Measurements from ENCODE around the gene SIPA1L2.

Gene SIPA1L2

DNA sequence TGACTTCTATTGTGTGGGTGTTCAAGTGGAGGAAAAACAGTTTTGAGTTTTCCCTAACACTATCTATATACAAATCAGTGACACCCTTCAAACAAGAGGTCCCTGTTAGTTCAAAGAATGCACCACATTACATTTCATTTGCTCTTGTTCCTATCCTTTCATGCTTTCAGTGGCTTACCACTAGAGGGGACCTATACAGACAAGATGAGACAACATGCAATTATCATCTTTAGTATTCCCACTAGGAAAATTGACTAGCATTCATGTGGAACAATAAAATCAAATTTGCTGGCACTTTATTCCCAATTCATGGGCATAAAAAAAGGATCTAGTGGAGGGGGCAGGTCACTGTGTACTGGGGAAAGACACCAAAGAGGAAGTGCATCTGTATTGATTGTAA is 13.3 kb upstream of the SIPA1L2 start:
- no peak for DNase-seq (ENCODE audit: low read depth, low spot score)

DNA sequence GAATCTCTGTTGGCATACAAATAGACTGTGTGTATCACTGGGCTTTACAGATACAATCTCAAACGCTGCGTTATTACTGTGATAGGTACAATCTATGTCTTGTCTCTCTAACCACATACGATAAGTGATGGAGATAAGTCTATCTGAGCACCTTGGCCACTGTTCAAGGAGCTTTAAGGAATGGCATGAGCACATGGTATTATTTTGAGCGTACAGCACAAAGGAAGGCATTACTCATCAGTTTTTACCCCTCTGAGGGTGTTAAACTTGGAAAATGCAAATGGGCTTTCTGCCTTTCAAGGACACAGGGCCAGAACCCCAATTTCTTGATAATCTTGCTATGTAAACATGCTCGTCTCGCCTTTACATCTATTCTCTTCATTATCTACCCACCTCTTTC is 11.6 kb upstream of the SIPA1L2 start:
- no peak for DNase-seq (ENCODE audit: low read depth, low spot score)

DNA sequence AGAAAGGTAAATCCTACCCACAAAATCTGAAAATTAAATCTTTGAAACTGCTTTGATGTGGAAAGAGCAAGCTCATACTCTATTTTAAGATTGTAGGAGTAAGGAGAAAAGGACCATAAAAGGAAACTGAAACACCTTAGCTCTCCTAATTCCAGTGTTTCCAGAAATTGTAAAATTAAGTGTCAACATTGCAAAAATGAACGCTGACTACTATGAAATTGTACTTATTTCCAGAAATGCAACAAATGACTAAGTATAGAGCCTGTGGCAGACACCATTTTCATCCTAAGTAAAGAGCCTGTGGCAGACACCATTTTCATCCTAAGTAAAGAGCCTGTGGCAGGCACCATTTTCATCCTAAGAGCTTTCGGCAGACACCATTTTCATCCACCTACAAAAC is 6.9 kb upstream of the SIPA1L2 start:
- no peak for DNase-seq (ENCODE audit: low read depth, low spot score)

DNA sequence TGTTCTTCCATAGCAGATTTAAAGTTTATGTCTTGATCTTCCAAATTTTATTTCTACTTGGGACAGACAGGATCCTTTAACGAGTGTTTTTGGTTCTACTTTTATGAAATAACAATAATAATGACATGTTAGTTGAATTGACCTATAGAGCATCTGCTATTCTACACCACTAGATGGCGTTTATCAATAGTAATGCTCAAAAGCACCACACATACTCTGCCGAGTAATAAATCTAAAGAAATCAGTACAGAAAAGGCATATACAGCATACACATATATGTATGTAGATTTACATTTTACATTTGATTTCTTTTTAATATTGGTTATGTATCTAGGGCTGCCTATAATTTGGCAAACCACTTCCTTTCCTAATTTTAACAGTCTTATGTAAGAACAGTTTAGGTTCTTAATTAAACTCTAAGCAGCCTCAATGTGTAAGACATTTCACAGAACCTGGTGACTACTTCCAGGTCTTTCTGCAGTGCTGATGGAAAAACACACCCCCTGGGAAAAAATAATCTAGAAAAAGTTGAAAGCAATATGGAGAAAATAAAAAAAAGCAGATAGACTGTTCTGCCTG is 5.9 kb upstream of the SIPA1L2 start:
- DNase-seq (ENCODE audit: low read depth, low spot score), result no peak

DNA sequence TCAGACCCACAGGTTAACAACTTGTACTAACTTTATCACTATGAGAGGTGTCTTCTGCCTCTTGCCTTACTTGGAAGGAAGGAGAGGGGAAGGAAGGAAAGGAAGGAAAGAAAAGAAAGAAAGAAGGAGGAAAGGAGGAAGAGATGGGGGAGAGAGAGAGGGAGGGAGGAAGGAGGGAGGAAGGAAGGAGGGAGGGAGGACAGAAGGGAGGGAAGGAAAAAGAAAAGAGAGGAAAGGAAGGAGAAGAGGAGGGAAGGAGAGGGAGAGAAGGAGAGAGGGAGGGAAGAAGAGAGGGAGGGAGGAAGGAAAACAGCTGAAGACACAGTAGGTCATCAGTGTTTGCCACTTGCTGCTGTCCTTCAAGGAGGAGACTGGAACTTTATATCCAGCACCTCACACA is 5.3 kb upstream of the SIPA1L2 start:
- no peak for DNase-seq (ENCODE audit: low read depth, low spot score)

DNA sequence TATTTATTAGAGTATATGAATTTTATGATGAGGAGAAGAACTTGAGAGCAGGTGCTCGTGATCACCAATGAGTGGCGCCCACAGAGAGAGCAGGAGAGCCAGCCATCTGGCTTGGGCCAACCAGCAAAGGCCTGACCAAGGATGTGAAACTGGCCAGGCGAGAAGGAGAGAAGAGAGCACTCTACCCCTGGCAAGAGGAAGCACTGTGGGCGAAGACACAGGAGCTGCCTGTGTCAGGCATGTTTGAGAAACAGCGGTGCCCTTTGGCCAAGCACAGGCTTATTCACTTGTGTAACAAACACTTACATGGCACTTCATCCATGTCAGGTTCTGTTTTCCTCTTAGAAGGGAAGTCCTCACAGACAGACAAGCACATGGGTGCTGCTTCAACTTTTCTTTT is 4.2 kb upstream of the SIPA1L2 start:
- DNase-seq (ENCODE audit: low read depth, low spot score), result no peak

DNA sequence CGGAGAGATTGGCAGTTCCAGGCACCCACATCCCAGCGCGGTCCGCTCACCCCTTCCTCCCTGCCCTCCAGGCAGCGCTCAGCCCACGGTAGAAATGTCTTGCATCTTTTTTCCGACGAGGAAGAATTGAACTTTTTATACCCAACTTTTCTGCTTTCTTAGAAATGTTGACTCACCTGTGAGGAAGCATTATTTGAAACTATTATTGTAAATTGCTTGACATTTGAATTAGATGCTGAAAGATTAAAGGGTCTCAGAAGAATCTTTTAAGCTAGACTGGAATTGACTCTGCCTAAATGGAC is 912 bp upstream of the SIPA1L2 start:
- DNase-seq (ENCODE audit: low read depth, low spot score), result no peak

DNA sequence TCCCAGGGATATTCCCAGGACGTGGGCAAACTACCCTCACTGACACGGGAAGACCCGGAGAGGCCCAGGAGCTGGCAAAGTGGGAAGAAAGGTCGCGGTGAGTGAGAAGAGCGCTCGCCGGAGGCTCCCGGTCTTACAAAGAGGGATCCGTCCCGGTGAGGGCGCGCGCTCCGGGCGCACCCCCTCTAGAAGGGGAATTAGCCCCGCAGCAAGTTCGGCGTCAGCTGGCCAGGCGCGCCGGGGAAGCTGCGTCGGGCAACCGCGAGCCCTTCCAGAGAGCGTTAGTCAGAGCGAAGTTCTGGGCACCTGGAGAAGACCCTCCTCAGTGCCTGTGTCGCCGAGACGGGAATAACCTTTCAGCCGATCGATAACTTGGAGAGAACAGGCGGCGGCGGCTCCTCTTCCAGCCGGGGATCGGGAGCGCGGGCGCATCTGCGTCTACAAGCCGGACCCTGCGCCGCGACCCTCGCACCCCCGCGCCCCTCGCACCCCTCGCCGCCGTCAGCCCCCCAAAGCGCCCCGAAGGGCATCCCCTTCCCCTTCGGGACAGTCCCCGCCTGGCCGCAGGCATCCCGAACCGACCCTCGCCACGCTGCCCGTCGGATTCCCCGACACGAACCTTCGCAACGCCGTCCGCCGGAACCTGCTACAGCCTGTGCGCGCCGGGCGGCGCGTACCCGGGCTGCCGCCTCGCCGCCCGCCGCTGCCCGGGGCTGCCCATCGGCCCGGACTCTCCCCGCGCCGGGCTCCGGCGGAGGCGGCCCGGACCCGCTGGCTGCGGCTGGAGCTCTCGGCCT is 485 bp downstream of the SIPA1L2 start:
- no peak for DNase-seq (ENCODE audit: low read depth, low spot score)

DNA sequence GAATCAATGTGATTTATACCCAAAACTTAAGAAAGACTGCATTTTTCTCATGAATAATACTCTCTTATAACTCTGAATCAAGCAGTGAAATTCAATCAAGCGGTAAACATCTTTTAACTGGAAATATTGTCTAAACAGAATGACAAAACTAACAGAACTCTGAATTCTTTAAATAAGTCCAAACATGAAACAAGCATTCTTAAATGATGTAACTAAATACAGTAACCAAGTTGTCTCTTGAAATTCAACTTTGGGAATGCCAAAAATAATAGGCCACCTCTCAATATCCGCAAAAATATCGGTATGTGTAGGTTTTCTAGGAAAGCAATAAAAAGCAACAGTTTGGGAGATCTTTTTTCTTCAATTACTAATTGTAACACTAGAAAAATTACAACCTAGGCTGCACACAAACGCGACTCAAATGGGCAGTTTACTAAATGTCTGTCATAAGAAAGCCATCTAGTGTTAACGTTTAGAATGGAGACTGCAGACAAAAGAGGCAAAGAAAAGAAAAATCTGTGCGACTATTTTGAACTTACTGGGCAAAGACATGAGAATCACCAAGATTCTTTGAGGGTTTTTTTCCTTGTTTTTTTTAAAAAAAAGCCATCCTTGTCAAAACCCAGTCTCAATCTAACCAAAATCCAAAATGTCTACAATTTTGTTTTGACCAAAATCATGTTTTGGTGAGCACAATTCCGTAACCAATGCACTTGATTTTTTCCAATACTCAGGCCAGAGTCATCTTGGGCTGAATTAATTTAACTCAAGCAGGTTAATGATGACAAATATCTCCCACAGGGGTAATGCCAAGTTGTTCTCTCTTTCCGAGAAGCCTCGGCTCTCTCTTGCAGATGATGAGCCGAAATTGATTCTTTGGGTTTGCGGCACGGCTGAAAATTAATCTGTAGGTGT is 1.3 kb downstream of the SIPA1L2 start:
- no peak for DNase-seq (ENCODE audit: low read depth, low spot score)

DNA sequence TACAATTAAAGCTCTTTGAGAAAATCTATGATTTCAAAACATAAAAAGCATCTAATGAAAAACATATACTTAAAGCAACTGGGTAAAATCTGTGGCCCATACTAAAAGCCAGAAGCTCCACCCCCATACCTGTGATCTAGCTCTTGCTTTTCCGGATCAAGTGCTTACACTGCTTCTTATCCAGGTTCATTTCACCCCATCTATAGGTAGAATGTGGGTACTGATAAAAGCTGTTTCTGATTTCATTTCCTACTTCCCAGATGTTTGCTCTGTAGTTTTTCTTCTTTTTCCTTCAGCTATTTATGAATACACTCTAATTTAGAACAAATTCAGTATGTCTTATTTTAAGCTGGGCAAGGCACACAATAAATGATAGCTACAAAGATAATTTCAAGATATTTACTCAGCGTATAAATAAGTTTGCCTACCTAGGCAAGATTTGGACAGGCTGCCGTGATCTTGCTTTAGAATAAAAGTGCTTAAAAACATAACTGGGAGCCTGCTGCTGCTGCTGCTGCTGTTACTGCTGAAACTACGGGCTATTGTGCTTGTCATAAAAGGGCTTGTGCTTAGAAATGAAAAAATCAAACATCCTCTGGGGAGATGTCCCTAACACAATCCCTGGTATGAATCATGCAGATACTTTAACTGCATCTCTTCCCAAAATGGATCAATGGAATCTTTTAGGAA is 2.1 kb downstream of the SIPA1L2 start:
- DNase-seq (ENCODE audit: low read depth, low spot score), result no peak

DNA sequence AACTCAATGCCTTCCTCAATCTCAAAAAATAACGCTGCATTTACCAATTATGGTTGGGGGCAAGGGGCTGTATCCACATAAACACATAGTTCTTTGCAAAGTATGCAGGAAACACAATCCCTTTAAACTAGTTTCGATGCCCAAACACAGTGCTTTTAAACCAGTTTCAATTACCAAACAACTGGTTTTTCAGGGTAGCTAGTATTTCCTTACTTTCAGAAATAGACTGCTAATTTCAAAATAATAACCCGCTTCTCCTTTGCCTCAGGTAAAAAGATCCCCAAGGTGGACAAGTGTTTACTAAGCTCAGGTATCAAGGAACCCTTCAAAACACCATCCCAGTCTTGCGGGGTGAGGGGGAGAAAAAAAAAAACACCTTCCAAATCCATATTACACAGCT is 2.8 kb downstream of the SIPA1L2 start:
- DNase-seq (ENCODE audit: low read depth, low spot score), result no peak

DNA sequence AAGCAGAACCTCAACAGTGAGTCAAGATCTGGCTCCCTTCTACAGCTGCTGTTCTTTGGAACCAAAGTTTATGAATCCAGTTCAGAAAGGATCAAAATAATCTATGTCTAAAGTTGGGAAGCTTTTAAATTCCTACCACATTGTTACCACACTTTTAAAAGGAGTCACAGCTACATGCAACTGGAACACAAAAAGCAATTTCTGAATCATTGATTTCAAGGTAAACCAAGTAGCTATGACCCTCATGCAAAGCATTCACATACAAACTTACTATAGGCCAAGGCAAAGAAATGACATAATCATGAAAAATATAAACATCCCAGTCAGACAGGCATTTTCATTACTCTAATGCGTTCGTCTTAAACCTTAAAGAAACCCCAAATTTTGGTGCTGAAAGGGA is 3.5 kb downstream of the SIPA1L2 start:
- DNase-seq (ENCODE audit: low read depth, low spot score), result no peak

DNA sequence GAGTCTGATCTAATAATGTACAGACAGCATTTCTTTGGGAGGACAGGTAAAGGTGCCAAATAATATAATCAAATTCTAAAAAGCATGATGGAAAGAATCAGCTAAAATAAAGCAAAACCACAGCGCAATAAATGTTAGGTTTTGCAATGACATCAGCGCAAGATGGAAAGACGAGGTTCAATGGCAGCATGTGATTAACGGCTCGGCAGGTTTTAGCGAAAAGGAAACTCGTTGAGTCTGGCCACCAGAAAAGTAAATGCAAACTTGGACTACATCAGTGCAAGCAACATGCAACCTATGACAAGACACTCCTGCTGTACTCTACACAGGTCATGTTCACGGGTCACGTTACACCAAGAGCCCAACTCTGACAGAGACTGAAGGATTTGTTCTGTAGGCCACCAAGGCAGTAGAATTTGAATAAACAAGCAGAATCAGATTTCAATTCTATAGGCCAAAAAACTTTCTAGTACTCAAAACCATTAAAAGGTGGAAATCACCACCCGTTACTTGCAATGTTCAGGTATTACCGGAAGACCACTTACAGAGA is 4.5 kb downstream of the SIPA1L2 start:
- no peak for DNase-seq (ENCODE audit: low read depth, low spot score)

DNA sequence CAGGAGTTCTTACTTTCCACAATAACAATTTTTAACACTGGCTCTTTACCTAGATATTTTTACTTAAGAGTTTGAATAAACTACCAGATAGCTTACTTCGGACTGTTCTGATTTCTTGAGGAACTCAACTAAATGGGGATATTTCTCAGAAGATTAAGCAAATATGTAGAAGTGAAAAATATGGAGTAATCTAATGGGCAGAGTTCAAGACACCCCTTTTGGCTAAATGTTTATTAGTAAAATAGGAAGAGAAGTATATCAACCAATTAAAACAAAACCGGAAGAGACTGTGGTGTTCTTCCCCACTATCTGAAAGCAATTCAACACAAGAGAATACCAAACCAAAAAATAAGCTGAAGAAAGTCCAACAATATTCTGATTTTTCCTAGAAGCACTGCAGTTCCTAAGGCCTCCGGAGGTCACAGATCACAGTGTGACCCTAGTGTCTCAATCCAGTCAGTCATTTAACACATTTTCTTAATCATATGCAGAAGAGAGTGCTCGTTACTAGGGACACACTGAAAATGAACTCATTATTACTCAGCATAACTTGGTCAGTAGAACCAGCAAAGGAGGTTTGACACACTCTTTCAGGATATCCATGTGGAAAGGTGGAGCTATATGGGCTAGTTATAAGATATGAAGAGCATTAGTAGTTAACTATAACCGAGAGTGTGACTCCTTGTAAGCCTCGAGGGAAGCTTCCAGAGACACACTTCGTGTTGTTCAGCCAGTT is 5.2 kb downstream of the SIPA1L2 start:
- DNase-seq (ENCODE audit: low read depth, low spot score), result no peak

DNA sequence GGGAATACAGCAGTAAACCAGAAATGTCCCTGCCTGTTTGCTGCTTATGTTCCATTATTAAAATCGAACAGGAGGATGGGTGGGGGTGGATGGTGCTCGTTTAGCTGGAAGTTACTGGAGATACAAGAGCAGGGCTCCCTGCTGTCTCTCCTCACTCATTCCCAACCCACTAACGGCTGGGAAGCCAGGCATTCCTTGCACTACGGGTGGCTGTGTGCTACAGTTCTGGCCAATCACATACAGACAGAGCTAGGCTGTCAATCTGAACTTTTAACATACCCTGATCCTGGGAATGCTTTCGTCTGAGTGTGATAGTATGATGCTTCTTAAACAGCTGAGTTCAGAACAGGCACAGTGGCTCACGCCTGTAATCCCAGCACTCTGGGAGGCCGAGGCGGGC is 7.0 kb downstream of the SIPA1L2 start:
- no peak for DNase-seq (ENCODE audit: low read depth, low spot score)

DNA sequence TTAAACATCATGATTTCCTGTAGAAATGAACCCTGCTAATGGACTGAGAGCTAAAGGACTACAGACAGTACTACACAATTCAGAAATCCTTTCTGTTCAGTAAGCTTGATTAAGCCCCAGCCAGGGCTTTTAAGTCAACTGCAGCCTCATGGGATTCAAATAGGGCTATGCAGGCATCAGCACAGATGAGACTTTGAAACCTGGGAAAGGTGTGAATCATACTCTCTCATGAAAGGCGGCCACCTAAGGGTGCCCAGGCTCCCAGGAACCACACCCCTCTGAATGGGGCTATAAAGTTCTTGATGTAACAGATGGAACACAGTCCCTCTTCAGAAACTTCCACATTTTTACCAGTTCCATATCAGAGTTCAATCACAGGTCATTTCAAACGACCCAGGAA is 7.6 kb downstream of the SIPA1L2 start:
- DNase-seq (ENCODE audit: low read depth, low spot score), result no peak

DNA sequence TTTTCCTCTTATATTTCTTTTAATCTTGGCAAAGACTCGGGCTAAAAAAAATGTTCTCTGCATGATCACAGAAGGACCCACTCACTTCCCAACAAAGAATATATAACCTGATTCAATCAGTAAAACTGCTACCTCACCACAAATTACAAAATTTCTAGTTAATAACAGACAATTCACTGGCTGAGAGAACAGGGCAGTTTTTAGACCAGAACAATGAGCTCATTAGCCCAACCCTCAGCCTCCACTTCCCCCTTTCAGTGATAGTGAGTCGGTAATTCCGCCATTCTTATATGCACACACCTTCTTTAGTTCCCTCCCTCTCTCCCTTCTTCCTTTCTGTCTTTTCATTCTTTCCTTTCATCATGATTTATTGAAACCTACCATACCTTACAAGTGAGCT is 8.9 kb downstream of the SIPA1L2 start:
- no peak for DNase-seq (ENCODE audit: low read depth, low spot score)

DNA sequence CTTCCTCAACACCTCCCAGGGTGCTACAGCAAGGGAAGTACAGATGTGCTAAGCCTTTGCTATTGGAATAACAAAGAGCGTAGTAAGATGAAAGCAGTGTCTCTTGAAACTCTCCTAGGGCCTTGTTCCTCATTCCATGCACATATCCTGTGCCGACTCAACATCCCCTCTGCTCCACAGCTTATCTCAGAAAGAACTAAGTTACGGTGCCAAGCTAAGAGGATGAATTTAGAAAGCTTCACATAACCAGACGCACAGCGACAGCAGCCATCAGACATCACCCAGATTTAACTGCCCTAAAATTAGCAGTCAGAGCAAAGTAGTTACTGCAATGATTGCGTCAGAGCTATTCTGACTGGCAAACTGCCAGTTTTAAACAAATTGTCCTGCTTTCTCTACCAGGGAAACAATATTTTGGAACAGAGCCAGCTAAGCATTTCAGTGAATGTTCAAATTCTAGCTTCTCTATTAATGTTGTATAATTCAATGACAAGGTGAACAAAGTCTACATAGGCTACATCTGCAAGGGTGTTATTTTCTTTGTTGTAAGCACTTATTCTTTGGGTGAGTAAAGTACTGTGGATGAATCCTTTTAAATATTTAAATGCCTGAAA is 9.5 kb downstream of the SIPA1L2 start:
- no peak for DNase-seq (ENCODE audit: low read depth, low spot score)

DNA sequence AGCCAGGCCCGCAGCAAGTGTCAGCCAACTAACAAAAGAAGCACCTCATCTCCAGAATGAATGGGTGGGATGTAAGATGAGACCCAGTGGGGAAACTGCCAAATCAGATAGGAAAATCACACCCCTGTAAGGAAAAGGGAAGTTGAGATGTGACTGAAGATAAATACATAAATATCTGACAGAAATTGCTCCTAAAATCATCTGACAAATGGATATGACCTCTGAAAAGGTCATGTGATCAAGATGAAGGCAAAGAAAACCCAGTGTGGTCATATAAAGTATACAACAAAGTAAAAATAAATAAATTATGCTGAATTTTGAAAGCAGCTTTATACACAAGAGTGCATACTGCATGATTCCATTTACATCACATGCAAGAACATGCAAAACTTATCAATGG is 12.7 kb downstream of the SIPA1L2 start:
- DNase-seq (ENCODE audit: low read depth, low spot score), result no peak

DNA sequence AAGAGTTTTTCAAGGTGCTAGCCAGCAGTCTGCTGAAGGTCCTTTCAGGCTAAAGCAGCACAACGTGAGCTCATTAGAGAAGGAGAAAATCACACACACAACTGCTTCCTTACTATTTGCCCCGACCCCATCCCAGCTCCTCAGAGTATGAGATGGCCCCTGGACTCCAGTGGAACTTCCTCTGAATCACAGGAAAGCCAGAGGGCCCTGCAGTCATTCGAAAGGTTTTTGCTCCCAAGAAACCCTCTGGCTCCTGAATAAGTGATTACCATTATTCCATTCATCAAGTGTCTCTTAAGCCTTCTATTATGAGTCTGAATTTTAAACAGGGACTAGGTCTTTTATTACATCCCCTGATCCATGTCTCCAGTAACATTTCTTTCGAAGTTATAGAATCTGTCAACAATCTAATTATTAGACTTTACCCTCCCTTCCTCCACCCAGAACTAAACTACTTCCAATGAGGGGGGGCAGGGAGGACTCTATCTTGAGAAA is 14.6 kb downstream of the SIPA1L2 start:
- DNase-seq (ENCODE audit: low read depth, low spot score), result no peak

DNA sequence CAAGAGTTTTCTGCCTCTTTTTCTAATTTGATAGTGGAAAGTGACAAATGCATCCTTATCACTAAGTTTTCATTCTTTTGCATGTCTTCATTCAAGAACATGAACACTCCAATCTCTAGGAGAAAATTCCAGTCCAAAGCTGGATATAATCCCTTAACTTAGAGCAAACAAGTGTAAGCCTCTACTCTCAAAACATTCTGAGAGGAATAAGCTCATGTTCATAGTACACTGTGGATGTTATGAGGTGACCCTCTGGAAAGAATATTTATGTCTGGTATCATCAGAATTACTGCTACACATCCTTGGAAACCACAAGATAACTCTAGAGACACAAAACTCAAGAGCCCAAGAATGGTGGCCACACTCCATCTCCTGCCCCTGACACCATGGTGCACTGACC is 15.1 kb downstream of the SIPA1L2 start:
- no peak for DNase-seq (ENCODE audit: low read depth, low spot score)
